HepG2 (cell line): ENCODE results near the gene ADM. TPM values are rescaled to one million over a fixed set of nuclear protein-coding genes. Genes with fewer than 3 reads are reported as not detected.

ENCODE experiments used
- ARID2 ChIP-seq: sonication (generic); formaldehyde crosslinking; IDR thresholded peaks from 2 replicates; pipeline ENCODE4 v1.8.1; 2022; ENCODE audit warnings: mild to moderate bottlenecking, missing genetic modification reagents, borderline replicate concordance
- E2F1 ChIP-seq: sonication (generic); formaldehyde crosslinking; IDR thresholded peaks from 2 replicates; pipeline ENCODE4 v1.5.0; 2020; ENCODE audit warnings: missing genetic modification reagents
- FOXK1 ChIP-seq: sonication (generic); formaldehyde crosslinking; IDR thresholded peaks from 2 replicates; pipeline ENCODE4 v1.4.0; 2020; ENCODE audit warnings: low read depth, missing genetic modification reagents, borderline replicate concordance
- FUBP1 ChIP-seq: sonication (generic); formaldehyde crosslinking; IDR thresholded peaks from 2 replicates; pipeline ENCODE4 v1.5.1; 2020; ENCODE audit warnings: missing genetic modification reagents, mild to moderate bottlenecking, borderline replicate concordance
- GFI1 ChIP-seq: sonication (generic); formaldehyde crosslinking; IDR thresholded peaks from 2 replicates; pipeline ENCODE4 v1.5.0; 2020; ENCODE audit warnings: missing genetic modification reagents, mild to moderate bottlenecking, borderline replicate concordance
- KDM3A ChIP-seq: IDR thresholded peaks from 2 replicates; pipeline ENCODE4 v1.6.1; 2018; ENCODE audit warnings: low read depth, missing compliant biosample characterization
- MAZ ChIP-seq, 2 experiments: sonication (generic) in 1 of 2; formaldehyde crosslinking in 1 of 2; IDR thresholded peaks; 2 replicates each; pipeline versions ENCODE4 v1.5.0 to v1.6.1; 2012 to 2020; ENCODE audit warnings: low read depth in 2 of 2, mild to moderate bottlenecking in 2 of 2, borderline replicate concordance in 1 of 2, improper control_type of control experiment in 1 of 2, low read length in 1 of 2, missing genetic modification reagents in 1 of 2, moderate library complexity in 1 of 2
- MBD4 ChIP-seq: IDR thresholded peaks from 2 replicates; pipeline ENCODE4 v1.6.1; 2012; ENCODE audit warnings: low read length, inconsistent platforms, borderline replicate concordance
- MNT ChIP-seq: fragments of 450-650 bp; IDR thresholded peaks from 2 replicates; pipeline ENCODE4 v1.6.1; 2016
- NFRKB ChIP-seq: fragments of 450-650 bp; IDR thresholded peaks from 2 replicates; pipeline ENCODE4 v1.6.1; 2017
- NR2C2 ChIP-seq: sonication (generic); formaldehyde crosslinking; IDR thresholded peaks from 2 replicates; pipeline ENCODE4 v1.4.0; 2020; ENCODE audit warnings: missing genetic modification reagents, mild to moderate bottlenecking, moderate library complexity, borderline replicate concordance
- PHB2 ChIP-seq: fragments of 450-650 bp; IDR thresholded peaks from 2 replicates; pipeline ENCODE4 v1.6.1; 2018; ENCODE audit not compliant: partially characterized antibody
- PRMT3 ChIP-seq: sonication (generic); formaldehyde crosslinking; IDR thresholded peaks from 2 replicates; pipeline ENCODE4 v1.8.1; 2022; ENCODE audit warnings: low read depth, mild to moderate bottlenecking, moderate library complexity, missing genetic modification reagents, borderline replicate concordance
- STAT5B ChIP-seq: sonication (generic); formaldehyde crosslinking; IDR thresholded peaks from 2 replicates; pipeline ENCODE4 v1.4.0; 2020; ENCODE audit warnings: missing genetic modification reagents
- TAF1 ChIP-seq: sonication (generic); formaldehyde crosslinking; IDR thresholded peaks from 2 replicates; pipeline ENCODE4 v1.4.0; 2020; ENCODE audit warnings: missing genetic modification reagents
- TEF ChIP-seq: sonication (generic); formaldehyde crosslinking; IDR thresholded peaks from 2 replicates; pipeline ENCODE4 v1.5.0; 2020; ENCODE audit warnings: missing genetic modification reagents
- TFDP2 ChIP-seq: sonication (generic); formaldehyde crosslinking; IDR thresholded peaks from 2 replicates; pipeline ENCODE4 v1.4.0; 2020; ENCODE audit warnings: missing genetic modification reagents
- ZBTB21 ChIP-seq: sonication (generic); formaldehyde crosslinking; IDR thresholded peaks from 2 replicates; pipeline ENCODE4 v1.4.0; 2020; ENCODE audit warnings: missing genetic modification reagents
- ZBTB39 ChIP-seq: sonication (generic); formaldehyde crosslinking; IDR thresholded peaks from 2 replicates; pipeline ENCODE4 v1.5.0; 2020; ENCODE audit warnings: missing genetic modification reagents
- ZBTB7A ChIP-seq: sonication (generic); formaldehyde crosslinking; IDR thresholded peaks from 2 replicates; pipeline ENCODE4 v1.8.0; 2022; ENCODE audit warnings: mild to moderate bottlenecking, missing genetic modification reagents
- polyA plus RNA-seq, 8 experiments: library from polyadenylated mRNA; depleted of rRNA in 3 of 8; stranded (reverse) in 7 of 8; unstranded in 1 of 8; fragments of >200 nt; fragmentation: Illumina TruSeq in 4 of 8; extraction: Trizol in 4 of 8; gene quantifications; 2 replicates each; pipeline versions ENCODE4 v1.2.1 to v1.2.3, GENCODE V29; 2011 to 2016; ENCODE audit warnings: low read depth in 4 of 8, missing spikeins in 1 of 8, mixed read lengths in 1 of 8; ENCODE audit not compliant: insufficient read depth in 1 of 8
- total RNA-seq, 5 experiments: library from RNA; depleted of rRNA; stranded (reverse); fragments of >200 nt; fragmentation: Illumina TruSeq; extraction: Trizol; gene quantifications; 2 replicates each; pipeline ENCODE4 v1.2.3, GENCODE V29; 2016; ENCODE audit warnings: low read depth in 1 of 5

ADM gene
- total and polyA plus RNA-seq, 2 of the 13 experiments (the other 11 are each of a cell fraction or from before 2014, with no cell fraction given) = 10.7 to 26.1 TPM

- 0 out of 2 replicates have a peak, but pooled peaks have one; percentile 72 for TF ChIP-seq STAT5B
- no peak for TF ChIP-seq E2F1
- TF ChIP-seq PRMT3 (CRISPR knock-in tag) = no peak
- TF ChIP-seq MNT = peak; percentile 22; the same call in 1 of the 2 replicates
- no peak for TF ChIP-seq MBD4
- no peak for TF ChIP-seq ZBTB39
- no peak for TF ChIP-seq PHB2
- no peak for TF ChIP-seq ZBTB21 (CRISPR knock-in tag)
- no peak for TF ChIP-seq NFRKB
- no peak; the same call in 1 of the 2 replicates for TF ChIP-seq ARID2 (CRISPR knock-in tag)
- TF ChIP-seq NR2C2 (CRISPR knock-in tag) = no peak
- TF ChIP-seq FUBP1 (CRISPR knock-in tag) = no peak
- TF ChIP-seq TFDP2 (CRISPR knock-in tag) = peak; percentile 44; the same call in 1 of the 2 replicates
- no peak for TF ChIP-seq TEF
- no peak for TF ChIP-seq GFI1 (CRISPR knock-in tag)
- TF ChIP-seq KDM3A (CRISPR knock-in tag) = peak; percentile 74
- TF ChIP-seq MAZ (IDR thresholded peaks at IDR 0.05; ENCODE audit: borderline replicate concordance, low read depth, low read length) = no peak
- 0 out of 2 replicates have a peak, but pooled peaks have one; percentile 38 for TF ChIP-seq MAZ (CRISPR knock-in tag; IDR thresholded peaks at IDR 0.05; ENCODE audit: low read depth)
- no peak for TF ChIP-seq FOXK1
- no peak for TF ChIP-seq TAF1 (CRISPR knock-in tag)
- TF ChIP-seq ZBTB7A = no peak
Observed at GRCh38 chr11:10307400-10308200, 2.7 kb downstream of the ADM start (continued).
